Epithelial cell of proximal tubule (primary cell): ENCODE data around the gene XNDC1N. TPM values are rescaled to one million over a fixed set of nuclear protein-coding genes. Genes with fewer than 3 reads are reported as not detected.

Source experiments
- DNase-seq: peaks from one replicate; pipeline ENCODE4 v3.0.0-alpha.2; 2011; ENCODE audit warnings: low read depth
- H3K4me3 ChIP-seq: 2 replicates; pipeline ENCODE4 v1.5.1; 2011; ENCODE audit warnings: low read depth, mild to moderate bottlenecking, low read length
- CTCF ChIP-seq: conservative IDR thresholded peaks from 2 replicates; pipeline ENCODE4 v1.5.1; 2012; ENCODE audit warnings: low read depth, mild to moderate bottlenecking, low read length
- total RNA-seq: library from RNA; depleted of rRNA; stranded (reverse); fragments of >200 nt; gene quantifications from 2 replicates; pipeline ENCODE4 v1.2.3, GENCODE V29; 2015

Gene XNDC1N
- total RNA-seq, 1 donor from 2014 or later = 10.6 TPM

DNA sequence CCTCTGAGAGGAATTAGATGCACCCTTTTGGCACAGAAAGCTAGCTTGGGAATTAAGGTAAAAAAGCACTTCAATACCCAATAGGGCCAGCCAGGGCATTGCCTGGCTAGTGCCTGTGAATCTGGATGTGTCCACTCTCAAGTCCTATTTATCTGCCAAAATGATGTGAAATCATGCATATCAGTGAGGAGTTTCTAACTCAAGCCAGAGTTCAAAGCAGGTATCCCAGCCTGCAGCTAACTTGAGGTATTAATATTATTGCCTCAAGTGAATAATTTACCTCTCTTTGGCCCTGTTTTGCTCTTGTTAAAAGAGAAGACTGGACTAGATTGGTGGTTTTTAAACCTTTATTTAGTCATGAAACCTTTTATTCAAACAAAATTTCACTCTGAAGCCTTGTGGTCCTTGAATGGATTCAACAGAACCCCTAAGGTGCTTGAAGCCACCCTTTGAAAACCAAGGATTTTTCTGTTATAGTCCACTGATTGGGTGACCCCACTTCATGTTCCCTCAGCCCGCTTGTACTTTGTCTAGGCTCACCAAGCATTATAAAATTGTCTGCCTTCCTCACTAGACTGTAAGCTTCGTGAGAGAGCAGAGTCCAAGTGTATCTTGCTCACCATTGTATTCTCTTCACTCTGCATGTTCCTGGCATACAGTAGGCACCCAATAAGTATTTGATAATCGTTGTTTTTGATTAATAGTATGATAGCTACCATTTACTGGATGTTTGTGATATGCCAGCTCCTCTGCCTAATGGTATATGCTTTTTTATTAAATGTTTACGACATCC, 4.9 kb upstream of the XNDC1N start:
- no peak for TF ChIP-seq CTCF
- no peak for DNase-seq
- H3K4me3 ChIP-seq = peak overlapping the region; percentile 5

DNA sequence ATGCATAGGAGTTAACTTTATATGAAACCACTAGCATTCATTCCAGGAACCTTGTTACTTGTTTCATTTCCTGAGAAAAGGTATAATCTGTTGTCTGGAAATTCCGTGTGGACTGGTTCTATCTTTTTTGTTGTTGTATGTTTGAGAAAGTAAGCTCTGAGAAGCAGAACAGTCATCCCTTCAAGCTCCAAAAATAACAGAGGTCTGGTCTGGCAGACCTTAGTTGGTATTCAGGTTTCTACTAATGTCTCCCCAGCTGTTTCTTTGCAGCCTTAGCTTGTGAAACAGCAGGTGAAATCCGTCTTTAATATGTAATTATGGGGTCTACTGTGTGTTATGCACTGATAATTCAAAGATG, 2.8 kb upstream of the XNDC1N start:
- no peak for DNase-seq
- TF ChIP-seq CTCF = no peak
- no peak overlapping the region for H3K4me3 ChIP-seq

GRCh38 chr11:71930556-71931244, 2.3 kb upstream of the XNDC1N start:
- H3K4me3 ChIP-seq = peak overlapping the region; percentile 73
- DNase-seq = no peak
- TF ChIP-seq CTCF = no peak

DNA sequence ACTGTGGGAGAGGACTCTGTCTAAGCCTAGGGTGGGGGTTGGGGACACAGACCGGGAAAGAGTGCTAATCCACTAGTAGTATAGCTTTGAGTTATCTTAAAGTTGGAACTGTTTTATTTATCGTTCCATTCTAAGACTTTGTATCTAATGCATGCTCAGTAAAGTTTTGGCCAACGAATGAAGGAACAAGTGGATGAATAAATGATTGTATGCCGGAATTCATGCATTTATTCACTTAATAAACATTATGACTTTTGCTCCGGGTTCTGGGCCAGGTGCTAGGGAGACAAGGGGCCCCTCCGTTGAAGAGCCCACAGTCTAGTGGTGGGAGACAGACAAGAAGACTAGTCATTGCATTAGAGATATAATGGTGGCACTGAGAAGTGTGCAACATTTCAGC, 1.1 kb upstream of the XNDC1N start:
- no peak for TF ChIP-seq CTCF
- DNase-seq = no peak
- peak overlapping the region; percentile 73 for H3K4me3 ChIP-seq

DNA sequence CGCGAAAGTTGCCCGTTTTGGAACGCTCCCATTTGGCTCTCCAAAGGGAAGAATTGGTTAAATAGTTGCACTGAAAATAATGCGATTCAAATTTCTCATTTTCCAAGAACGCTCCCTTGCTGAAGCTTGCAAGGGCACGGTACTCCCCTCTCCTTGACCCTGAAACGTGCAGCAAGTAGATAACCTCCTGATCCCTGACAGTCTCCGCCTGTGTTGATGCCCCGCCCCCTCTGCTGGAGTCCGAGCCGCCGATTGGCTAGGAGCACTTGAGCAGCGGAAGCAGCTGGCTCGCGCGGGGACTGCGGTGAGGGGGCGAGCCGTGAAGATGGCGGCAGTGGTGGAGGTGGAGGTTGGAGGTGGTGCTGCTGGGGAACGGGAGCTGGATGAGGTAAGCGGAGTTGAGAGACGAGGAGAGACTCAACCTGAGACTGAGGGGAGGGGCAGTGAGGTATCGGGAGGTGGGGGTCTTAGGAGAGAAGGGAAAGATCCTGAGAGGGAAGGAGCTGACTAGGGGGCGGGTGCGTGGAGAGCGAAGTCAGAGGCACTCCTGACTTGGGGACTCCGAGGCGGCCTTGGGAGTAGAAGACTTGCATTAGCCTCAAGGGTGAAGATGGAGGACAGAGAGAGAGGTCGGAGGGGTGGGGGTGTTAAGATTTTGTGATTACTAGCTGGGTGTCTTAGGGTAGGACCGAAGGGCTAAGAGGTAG, 496 bp upstream of the XNDC1N start, which contains the start of gene RNF121:
Gene RNF121, plus strand, starts transcription at position 310 of the 707 bp plus-strand sequence. Its CDS starts 16 bp downstream, at position 326.
- TF ChIP-seq CTCF = no peak
- no peak for DNase-seq
- peak within 1 kb of the TSS; percentile 73 for H3K4me3 ChIP-seq

GRCh38 chr11:71917646-71918140, 10.7 kb downstream of the XNDC1N start:
- H3K4me3 ChIP-seq = no peak overlapping the region
- TF ChIP-seq CTCF = no peak
- DNase-seq = no peak
